Renal pelvis (tissue), 4 donors: ENCODE results near the gene GLB1L3. TPM values are rescaled to one million over a fixed set of nuclear protein-coding genes. Genes with fewer than 3 reads are reported as not detected.
"Not testable (repeated sequence)": the region's sequence is repeated elsewhere in the genome, so short reads cannot be mapped to it uniquely, and the experiment has no call there.

Experiments
- DNase-seq: peaks from one replicate; pipeline ENCODE4 v3.0.0-alpha.2; 2013
- polyA plus RNA-seq, 3 donors: library from polyadenylated mRNA; unstranded; fragments of 120-200 nt; gene quantifications; one replicate each; pipeline ENCODE4 v1.2.1, GENCODE V29; 2013; ENCODE audit not compliant: insufficient read length in 3 of 3

Gene GLB1L3
- polyA plus RNA-seq, 3 donors: 1.6 to 1.8 (median 1.8) TPM

DNA sequence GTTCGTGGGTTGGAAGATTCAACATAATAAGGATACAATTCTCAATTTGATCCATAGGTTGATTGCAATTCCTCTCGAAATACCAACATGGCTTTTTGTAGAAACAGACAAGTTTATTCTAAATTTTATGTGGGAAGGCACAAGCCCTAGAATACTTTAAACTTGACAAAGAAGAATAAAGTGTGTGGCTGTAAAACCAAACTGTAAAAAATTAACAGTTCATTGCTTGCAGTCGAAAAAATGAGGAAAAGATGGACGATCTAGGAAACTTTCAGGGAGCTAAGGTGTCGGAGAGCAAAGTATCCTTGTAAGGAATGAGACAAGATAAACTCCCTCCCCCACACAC lies 1.0 kb upstream of the GLB1L3 start:
- DNase-seq: no peak

DNA sequence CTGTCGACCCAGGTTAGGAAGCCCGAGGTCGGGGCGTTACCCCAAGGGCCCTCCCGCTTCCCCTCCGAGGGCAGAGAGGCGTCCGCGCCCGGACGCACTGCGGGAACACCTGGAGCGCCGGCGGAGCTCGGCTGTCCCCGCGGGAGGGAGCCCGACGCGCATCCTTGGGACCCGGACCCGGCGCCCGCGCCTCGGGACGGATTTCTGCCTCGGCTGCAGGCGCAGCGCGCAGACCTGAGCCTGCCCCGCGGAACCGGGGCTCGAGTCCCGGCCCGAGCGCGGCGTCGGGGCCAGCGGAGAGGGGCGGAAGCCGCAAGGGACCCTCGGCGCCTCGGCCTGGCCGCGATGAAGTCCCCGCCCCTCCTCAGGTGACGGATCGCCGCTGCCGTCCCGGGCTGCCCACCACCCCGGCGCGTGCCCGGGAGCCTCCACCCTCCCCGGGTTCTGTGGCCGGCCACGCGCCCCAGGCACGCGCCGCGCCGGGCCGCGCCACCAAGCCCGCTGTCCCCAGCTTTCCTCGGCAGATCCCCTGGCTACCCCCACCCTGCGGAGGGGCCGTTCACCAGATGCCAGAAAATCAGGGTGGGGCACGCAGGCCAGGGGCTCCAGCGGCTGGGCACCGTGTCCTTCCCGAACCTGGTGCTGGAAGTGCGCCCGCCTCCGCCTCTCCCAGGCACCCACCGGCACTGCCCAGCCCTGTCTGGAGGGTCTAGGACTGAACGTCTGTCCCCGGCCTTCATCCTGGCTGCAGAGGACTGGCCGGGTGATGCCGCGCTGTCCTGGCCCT lies 410 bp downstream of the GLB1L3 start:
- no peak for DNase-seq

DNA sequence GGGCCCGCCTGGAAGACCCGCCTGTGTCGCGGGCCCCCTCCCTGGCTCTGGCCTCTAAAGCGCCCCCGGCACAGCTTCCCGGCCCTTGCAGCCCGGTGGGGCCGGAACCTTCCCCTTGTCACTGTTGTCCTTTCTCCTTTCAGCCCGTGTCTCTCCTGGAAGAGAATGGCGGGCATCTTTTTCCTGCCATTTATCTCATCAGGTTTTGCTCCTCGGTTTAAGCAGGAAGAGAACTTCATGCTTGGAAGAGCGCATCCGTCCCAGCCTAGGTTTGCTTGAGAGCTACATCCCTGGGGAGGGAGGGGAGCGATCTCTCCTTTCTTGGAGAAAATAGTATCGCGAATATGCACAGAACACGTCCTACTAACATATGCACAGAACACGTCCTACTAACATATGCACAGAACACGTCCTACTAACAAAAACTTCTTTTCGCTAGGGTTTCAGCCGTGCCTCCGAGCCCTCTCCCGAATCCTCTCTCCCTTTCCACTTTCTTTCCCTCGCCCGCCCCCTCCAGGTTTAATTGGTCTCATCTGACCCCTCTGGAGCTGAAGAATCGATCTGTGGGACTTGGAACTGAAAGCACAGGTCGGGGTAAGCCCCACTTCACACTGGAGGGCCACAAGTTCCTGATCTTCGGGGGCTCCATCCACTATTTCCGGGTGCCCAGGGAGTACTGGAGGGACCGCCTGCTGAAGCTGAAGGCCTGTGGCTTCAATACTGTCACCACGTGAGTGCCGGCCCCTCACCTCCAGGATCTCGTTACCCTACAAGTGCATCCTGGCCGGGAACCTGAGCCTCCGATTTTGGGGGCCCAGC lies 1.2 kb downstream of the GLB1L3 start:
- no peak for DNase-seq

DNA sequence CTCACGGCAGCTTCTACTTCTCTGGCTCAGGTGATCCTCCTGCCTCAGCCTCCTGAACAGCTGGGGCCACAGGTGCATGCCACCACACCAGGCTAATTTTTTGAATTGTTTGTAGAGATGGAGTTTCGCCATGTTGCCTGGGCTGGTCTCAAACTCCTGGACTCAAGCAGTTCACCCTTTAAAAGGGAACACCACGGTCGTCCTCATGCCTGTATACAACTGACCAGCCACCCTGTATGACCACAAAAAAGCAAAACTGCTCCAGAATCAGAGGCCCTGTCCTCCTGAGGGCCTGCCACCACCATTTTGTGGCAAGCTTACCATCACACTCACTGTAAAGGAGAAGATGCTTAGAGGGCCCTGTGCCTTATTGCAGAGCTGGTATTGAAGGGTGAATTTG lies 2.2 kb downstream of the GLB1L3 start:
- no peak for DNase-seq

DNA sequence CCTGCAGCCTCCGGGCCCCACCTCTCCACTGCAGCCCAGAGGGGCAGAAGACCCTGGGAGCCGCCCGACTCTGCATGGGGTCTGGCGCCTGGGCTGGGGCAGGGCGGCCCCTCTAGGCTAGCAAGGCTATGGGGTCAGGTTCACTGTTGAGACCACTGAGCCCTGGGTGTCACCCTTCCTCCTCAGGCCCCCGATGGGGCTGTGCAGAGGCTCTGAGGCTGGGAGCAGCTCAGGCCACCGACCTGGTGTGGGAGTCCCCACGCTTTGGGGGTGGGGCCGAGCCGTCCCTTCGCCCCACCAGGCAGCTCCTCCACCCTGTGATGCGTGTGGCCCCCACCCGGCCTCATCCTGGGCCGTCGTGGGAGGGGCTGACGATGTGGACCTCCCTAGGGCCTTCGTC lies 5.5 kb downstream of the GLB1L3 start:
- DNase-seq: not testable (repeated sequence)

DNA sequence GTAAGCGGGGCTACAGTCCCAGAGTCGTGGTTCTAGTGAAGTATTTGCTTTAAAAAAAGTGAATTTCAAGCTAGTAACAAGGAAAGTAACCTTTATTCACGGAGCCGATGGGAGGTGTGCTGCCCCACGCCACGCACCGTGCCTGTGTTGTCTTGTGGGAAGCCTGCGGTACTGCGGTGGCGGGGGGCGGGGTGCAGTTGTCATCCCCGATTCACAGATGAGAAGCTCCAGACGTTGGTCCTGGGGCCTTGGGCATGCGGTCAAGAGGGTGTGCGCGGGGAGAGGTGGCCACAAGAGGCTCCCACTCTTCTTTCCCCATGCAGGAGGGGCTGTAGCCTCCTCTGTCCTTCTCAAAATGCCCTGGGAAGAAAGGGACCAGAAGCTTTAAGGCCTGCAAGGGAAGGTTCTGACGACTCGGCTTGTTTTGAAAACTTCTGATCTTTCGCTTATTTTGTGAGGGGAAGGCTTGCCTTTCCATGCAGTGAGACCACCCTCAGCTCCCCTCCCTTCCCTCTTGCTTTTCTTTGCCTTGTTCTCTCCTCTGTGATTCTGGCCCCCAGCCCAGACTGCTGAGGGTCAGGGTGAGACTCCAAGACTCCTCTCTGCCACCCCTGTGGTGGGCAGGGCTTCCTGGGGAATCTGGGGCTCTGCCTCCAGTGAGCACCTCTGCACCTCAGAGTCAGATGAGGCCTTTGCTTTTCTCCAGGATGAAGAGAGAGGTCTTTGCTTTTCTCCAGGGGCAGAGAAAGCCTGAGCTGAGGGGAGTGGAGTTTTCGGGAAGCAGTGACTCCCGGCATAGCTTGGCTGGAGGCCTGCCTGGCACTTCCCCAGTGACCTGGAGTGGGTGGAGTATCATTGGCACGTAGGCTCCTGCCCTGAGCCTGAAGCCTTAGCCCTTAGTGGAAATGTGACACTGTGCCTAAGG lies 6.2 kb downstream of the GLB1L3 start:
- DNase-seq: no peak

DNA sequence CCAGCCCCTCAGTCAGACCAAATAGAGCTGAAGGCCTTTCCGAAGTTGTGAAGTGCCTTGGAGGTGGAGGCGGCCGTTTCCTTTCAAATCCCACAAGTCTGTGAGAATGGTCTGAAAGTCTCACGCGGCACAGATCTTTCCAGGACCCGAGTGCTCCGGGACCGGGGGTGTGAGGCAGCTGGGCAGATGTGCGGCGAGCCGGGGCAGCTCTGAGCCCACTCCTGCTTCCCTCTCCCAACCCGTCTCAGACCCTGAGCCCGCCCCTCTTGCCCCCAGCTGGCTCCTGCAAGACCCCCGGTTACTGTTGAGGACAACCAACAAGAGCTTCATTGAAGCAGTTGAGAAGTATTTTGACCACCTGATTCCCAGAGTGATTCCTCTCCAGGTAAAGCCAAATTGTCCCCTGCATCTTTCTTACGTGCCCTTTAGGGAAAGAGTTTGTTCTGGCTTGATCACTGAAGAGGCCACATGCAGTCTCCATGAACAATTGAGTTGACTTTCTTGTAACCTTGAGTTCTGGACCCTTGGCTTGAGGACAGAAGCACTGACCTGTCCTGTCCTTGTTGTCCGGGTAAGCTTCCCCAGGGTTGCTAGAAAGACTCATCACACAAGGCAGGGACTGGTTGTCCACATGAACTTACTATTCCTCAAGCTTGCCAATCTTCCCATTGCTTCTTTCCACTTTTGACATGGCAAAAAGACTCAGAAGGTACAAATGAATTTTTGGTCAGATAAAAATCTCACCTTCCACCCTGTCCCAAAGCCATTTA lies 7.5 kb downstream of the GLB1L3 start:
- no peak for DNase-seq

DNA sequence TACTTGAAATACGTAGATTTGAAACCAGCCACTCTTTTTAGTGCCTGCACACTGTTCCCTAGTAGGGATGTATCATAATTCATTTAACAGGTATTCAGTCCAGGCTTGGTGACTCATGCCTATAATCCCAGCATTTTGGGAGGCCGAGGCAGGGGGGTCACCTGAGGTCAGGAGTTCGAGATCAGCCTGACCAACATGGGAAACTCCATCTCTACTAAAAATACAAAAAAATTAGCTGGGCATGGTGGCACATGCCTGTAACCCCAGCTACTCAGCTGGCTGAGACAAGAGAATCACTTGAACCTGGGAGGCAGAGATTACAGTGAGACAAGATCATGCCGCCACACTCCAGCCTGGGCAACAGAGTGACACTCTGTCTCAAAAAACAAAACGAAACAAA lies 8.2 kb downstream of the GLB1L3 start:
- not testable (repeated sequence) for DNase-seq

DNA sequence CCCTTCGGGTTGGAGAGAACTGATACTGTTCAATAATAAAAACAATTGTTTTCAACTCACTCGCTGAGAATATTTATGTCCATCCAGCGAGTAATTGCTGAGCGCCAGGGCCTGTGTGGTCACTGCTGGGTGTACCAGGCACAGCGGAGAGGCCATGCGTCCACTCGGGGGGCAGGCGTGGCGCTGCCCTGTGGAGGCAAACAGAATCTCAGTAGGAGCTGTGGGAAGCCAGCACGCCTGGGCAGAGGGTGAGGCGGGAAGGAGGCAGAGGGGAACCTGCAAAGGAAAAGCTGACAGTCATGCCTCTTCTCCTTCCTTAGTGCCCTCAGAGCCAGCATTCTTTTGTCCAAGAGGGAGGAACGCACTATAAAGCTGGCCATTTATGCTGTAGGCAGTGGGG lies 11.4 kb downstream of the GLB1L3 start:
- no peak for DNase-seq

DNA sequence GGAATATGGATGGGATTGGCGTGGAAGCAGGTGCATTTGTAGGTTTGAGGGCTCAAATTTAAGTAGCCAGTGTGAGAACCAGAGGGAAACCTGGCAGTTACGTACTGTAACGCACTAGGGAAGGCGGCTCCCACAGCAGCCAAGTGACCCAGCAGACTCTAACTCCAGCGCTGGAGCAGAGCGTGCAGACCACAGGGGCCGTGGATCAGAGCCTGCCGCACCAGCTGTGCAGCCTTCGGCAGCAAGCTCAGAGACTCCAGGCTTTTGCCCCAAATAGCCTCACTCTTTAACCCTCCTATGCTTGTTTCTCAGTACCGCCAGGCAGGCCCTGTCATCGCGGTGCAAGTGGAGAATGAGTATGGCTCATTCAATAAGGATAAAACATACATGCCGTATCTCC lies 12.3 kb downstream of the GLB1L3 start:
- no peak for DNase-seq

DNA sequence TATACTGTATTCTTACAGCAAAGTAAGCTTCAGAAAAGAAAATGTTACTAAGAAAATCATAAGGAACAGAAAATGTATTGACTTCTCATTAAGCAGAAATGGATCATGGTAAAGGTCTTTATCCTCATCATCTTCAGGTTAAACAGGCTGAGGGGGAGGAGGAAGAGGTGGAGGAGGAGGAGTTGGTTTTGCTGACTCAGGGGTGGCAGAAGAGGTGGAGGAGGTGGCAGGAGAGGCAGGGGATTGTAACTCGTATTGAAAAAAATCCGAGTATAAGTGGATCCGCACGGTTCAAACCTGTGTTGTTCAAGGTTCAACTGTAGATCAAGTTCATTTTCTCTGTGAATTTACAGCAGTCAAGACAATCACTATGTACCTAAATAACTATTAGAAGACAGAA lies 13.0 kb downstream of the GLB1L3 start:
- DNase-seq: no peak

DNA sequence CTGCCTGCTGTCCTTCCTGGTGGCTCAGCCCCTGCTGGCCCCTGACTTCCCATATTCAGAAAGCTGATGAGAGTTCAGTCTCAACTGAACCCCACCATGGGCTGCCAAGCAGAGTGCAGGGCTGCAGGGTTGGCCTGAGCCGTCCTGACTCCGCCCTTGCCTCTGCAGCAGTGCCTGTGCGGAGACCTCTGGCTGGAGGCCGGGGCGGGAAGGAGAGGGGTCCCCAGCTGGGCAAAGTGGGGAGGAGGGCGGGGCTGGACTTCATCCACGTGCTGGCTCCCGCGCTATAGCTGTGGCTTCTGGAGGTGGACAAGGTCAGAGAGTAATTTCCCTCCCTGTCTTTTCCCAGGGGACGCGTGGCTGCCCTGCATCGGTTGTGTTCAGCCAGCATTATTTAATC lies 13.6 kb downstream of the GLB1L3 start:
- DNase-seq: no peak

DNA sequence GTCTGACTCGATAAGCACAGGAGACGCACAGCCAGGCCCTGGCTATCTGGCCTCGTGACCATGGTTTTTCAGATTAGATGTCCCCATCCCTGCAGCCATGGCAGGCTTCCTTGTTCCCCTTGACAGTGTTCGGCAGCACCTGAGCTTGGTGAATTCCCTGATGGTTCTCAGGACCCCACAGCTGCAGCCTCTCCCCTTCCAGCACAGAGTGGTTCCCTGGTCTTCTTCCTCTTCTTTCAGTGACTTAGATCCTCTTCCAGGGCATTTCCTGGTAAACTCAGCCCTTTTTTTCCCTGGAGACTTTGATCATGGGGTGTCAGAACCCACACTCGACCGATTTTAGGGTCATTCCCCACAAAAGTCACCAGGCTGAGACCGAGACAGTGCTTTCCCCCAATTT lies 14.5 kb downstream of the GLB1L3 start:
- no peak for DNase-seq

DNA sequence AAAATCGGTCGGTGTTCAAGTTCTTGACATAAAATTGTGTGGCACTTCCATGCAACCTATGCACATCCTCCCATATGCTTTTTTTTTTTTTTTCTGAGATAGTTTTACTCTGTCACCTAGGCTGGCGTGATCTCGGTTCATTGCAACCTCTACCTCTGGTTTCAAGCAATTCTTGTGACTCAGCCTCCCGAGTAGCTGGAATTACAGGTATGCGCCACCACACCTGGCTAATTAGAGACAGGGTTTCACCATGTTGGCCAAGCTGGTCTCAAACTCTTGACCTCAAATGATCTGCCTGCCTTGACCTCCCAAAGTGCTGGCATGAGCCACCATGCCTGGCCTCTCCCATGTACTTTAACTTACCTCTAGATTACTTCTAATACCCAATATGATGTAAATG lies 15.0 kb downstream of the GLB1L3 start:
- DNase-seq: no peak

DNA sequence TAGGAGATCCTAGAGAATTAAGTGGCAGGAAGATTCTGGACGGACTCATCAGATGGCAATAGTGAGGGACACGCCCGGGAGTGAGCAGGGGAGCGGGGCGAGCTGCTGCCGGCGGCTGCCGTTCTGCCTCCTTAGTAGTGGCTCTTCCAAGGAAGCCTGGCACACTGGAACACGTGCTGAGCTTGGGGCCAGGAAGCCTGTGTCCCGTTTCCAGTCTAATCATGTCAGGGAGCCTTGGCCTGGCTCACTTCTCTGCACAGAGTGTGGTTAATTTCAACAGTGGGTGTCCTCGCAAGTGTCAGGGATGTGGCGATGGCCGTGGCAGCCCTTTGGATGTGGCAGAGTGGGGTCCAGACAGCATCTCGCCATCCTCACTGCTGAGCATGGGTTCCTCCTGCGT lies 16.5 kb downstream of the GLB1L3 start:
- no peak for DNase-seq

DNA sequence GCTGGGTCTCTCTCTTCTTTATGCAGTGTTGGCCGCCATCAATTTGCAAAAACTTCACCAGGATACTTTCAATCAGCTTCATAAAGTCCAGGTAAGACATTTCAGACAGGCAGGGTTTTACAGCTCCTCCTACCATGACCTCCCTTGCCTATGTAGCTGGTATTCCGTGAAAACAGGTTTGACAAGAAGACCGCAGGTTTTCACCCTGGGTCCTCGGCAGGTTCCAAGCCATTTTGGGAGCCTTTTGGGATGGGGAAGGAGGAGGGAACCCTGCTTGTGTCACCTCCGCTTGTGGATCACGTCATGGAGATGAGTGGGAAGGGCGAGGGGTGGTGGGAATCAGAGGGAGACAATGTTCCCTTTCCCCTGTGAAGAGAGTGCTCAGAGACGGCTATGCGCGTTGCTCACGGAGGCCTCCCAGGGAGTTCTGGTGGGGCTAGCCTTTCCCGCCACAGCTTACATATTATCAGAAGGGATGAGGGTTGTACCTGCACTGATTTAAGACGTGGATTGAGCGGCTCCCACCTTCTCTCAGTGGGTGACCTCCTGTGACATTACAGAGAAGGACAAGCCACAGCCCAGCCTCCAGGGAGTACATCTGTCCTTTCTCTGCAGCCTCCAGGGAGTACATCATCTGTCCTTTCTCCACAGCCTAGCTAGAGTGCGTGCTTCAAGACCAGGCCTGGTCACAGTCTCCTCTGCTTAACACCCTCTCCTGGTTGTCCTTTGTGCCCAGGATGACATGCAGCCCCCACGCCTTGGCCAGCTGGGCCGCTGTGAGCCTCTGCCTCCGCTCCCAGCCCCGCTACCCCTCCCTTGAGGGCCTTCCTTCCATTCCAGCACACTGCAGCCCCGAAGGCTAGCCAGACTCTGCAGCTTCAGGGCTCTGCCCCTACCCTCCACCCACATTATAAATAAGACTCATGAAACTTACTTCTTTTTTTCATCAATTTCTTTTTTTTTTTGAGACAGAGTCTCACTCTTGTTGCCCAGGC lies 17.2 kb downstream of the GLB1L3 start:
- DNase-seq: no peak

DNA sequence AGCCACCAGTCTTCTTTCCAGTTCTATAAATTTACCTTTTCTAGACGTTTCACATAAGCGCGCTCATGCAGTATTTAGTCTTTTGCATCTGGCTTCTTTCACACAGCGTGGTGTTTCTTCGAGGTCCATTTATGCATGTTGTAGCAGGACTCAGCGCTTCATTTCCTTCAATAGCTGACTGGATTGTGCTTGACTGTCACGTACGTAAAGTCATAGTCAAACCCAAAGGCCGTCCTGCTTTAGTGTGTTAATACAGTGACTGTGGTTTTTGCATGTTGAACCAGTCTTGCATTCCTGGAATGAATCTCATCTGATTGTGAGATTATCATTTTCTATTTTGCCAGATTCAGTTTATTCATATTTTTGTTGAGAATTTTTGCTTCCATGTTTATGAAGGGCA lies 18.5 kb downstream of the GLB1L3 start:
- no peak for DNase-seq

DNA sequence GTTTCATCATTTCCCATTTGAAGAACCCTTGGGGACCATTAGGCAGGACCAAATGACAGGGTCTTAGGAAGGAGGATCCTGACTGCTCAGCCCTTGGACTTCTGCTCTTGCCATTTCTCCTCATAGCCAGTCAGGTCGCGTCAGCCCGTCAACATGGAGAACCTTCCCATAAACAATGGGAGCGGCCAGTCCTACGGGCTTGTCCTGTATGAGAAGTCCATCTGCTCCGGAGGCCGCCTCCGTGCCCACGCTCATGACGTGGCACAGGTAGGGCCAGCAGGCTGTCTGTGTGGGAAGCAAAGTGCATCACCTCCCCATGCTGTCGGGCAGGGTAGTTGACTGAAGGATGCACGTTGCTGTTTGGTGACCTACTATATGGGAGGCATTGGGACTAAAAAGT lies 36.0 kb downstream of the GLB1L3 start:
- no peak for DNase-seq

DNA sequence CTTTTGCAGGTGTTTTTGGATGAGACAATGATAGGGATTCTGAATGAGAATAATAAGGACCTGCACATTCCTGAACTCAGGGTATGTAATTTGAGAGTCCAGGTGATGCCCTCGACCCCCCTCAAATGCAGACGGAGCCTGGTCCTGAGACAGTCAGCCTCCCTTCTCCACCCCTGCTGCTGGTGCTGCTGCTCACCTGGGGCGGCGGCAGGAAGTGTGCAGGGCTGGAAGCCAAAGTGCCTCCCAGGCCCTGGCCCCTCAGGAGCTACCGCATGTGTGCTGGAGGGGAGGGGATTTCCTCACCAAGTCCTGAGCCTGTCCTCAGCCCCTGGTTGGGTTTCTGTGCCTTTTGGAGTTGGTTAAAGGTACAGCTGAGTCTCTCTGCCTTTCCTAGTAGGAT lies 36.6 kb downstream of the GLB1L3 start:
- DNase-seq: no peak

DNA sequence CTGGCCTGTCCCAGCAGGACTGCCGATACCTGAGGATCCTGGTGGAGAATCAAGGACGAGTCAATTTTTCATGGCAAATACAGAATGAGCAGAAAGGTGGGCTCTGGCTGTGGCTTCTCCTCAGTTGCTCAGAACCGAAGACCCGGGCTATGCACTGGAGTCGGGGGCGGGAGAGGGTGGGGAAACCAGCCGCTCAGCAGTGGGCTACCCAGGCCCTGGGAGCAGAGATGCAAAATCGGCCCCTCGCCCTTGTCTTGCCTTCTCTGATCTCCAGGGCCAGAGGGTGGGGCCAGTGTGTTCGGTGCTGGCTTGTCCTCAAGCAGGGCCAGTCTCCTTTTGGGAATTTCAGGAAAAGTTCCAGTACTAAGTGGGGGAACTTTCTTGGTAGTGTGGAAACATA lies 37.2 kb downstream of the GLB1L3 start:
- no peak for DNase-seq
